Keratinocyte (primary cell): ENCODE data around the gene LRRIQ4. TPM values are rescaled to one million over a fixed set of nuclear protein-coding genes. Genes with fewer than 3 reads are reported as not detected.

Experiments used
- DNase-seq: peaks from one replicate; pipeline ENCODE4 v3.0.0-alpha.2; 2011; ENCODE audit warnings: low read depth, missing footprints, low spot score
- FAIRE-seq: peaks from 2 replicates; lab custom pipeline; 2011; peaks lifted over from hg19 to GRCh38; lab: Jason Lieb, UNC
- H2AFZ ChIP-seq: 2 replicates; pipeline ENCODE4 v1.6.0; 2012; ENCODE audit warnings: low read length, control low read depth, inconsistent platforms; ENCODE audit not compliant: control insufficient read depth
- H3K27ac ChIP-seq: 2 replicates; pipeline ENCODE4 v1.5.1; 2011; ENCODE audit warnings: low read length; ENCODE audit not compliant: control insufficient read depth, insufficient read depth
- H3K27me3 ChIP-seq: 3 replicates; pipeline ENCODE4 v1.6.0; 2011; ENCODE audit warnings: low read length; ENCODE audit not compliant: control insufficient read depth, insufficient read depth; ENCODE audit errors: extremely low read depth
- H3K36me3 ChIP-seq, 2 experiments: 2 replicates in 1 of 2; 3 replicates in 1 of 2; pipeline ENCODE4 v1.5.1; 2011; ENCODE audit warnings: low read length in 2 of 2, mild to moderate bottlenecking in 1 of 2; ENCODE audit not compliant: control insufficient read depth in 2 of 2, insufficient read depth in 2 of 2; ENCODE audit errors: extremely low read depth in 1 of 2
- H3K4me1 ChIP-seq: 3 replicates; pipeline ENCODE4 v1.5.1; 2011; ENCODE audit warnings: low read length; ENCODE audit not compliant: control insufficient read depth, insufficient read depth; ENCODE audit errors: extremely low read depth
- H3K4me2 ChIP-seq: 3 replicates; pipeline ENCODE4 v1.6.0; 2011; ENCODE audit warnings: low read depth, low read length; ENCODE audit not compliant: control insufficient read depth, insufficient read depth; ENCODE audit errors: extremely low read depth
- H3K4me3 ChIP-seq, 3 experiments: fragments of 200-600 bp in 1 of 3; sonication (generic) in 1 of 3; 2 replicates in 2 of 3; 3 replicates in 1 of 3; pipeline ENCODE4 v1.5.1; 2011 to 2016; ENCODE audit warnings: low read length in 3 of 3, mild to moderate bottlenecking in 3 of 3, control low read depth in 2 of 3, inconsistent platforms in 1 of 3, low read depth in 1 of 3, mixed read lengths in 1 of 3, mixed run types in 1 of 3, moderate library complexity in 1 of 3; ENCODE audit not compliant: control insufficient read depth in 2 of 3, insufficient read depth in 2 of 3; ENCODE audit errors: extremely low read depth in 1 of 3
- H3K79me2 ChIP-seq: 2 replicates; pipeline ENCODE4 v1.6.0; 2012; ENCODE audit warnings: low read length; ENCODE audit not compliant: control insufficient read depth, insufficient read depth
- H3K9ac ChIP-seq: 3 replicates; pipeline ENCODE4 v1.6.0; 2011; ENCODE audit warnings: low read length; ENCODE audit not compliant: control insufficient read depth, insufficient read depth; ENCODE audit errors: extremely low read depth
- H3K9me1 ChIP-seq: 3 replicates; pipeline ENCODE4 v1.6.0; 2011; ENCODE audit warnings: low read length; ENCODE audit not compliant: control insufficient read depth, insufficient read depth; ENCODE audit errors: extremely low read depth
- H3K9me3 ChIP-seq: 2 replicates; pipeline ENCODE4 v1.5.1; 2012; ENCODE audit warnings: low read depth, low read length; ENCODE audit not compliant: control insufficient read depth
- H4K20me1 ChIP-seq: 3 replicates; pipeline ENCODE4 v1.6.0; 2011; ENCODE audit warnings: low read length; ENCODE audit not compliant: control insufficient read depth, insufficient read depth; ENCODE audit errors: extremely low read depth
- EZH2 ChIP-seq: IDR thresholded peaks from one replicate; pipeline ENCODE4 v1.6.1; 2012; ENCODE audit warnings: inconsistent platforms, mild to moderate bottlenecking, low read length, moderate library complexity
- dilution Hi-C: fragments of 300-500 bp; cut with MboI; formaldehyde crosslinking; loops from one replicate; pipeline ENCODE4 v1.7.0; 2020; ENCODE audit warnings: low sequenced_read_pairs; ENCODE audit not compliant: extremely low pct_ligation_motif_present
- polyA minus RNA-seq, 3 experiments: library from RNA; depleted of rRNA, polyadenylated mRNA; stranded (reverse); fragments of >200 nt; gene quantifications; 1 replicate in 1 of 3; 2 replicates in 1 of 3; 3 replicates in 1 of 3; pipeline ENCODE4 v1.2.3, GENCODE V29; 2011
- polyA plus RNA-seq, 5 experiments: library from polyadenylated mRNA; depleted of rRNA in 3 of 5; stranded (reverse) in 3 of 5; stranded (forward) in 1 of 5; unstranded in 1 of 5; fragments of >200 nt; gene quantifications; 1 replicate in 1 of 5; 2 replicates in 3 of 5; 3 replicates in 1 of 5; pipeline versions ENCODE4 v1.2.1 to v1.2.3, GENCODE V29; 2011 to 2012; ENCODE audit warnings: missing spikeins in 2 of 5, low read depth in 1 of 5, low replicate concordance in 1 of 5
- TF ChIP-seq, protein P1 (sequence below), 3 experiments: IDR thresholded peaks in 1 of 3; conservative IDR thresholded peaks in 1 of 3; optimal IDR thresholded peaks in 1 of 3; 2 replicates in 2 of 3; 3 replicates in 1 of 3; pipeline versions ENCODE3 to v1.5.1; 2011; ENCODE audit warnings: low read length in 3 of 3, mild to moderate bottlenecking in 3 of 3, moderate library complexity in 2 of 3, control low read depth in 1 of 3, inconsistent platforms in 1 of 3; ENCODE audit not compliant: insufficient read depth in 2 of 3; ENCODE audit errors: extremely low read depth in 1 of 3

The LRRIQ4 gene
- polyA plus RNA-seq, result not detected in 3 replicates
- not detected for polyA plus RNA-seq (2011; ENCODE audit: low read depth)
- polyA plus RNA-seq (2011; cell fraction: cytosol; rRNA removed), result not detected in 2 replicates
- polyA plus RNA-seq (2011; cell fraction: nucleus; rRNA removed), result not detected in 2 replicates
- not detected in 2 replicates for polyA plus RNA-seq (2012; ENCODE audit: low replicate concordance)
- not detected in 3 replicates for polyA minus RNA-seq
- not detected for polyA minus RNA-seq (2011; cell fraction: cytosol; rRNA and poly(A)+ RNA removed)
- not detected in 2 replicates for polyA minus RNA-seq (2011; cell fraction: nucleus; rRNA and poly(A)+ RNA removed)

DNA sequence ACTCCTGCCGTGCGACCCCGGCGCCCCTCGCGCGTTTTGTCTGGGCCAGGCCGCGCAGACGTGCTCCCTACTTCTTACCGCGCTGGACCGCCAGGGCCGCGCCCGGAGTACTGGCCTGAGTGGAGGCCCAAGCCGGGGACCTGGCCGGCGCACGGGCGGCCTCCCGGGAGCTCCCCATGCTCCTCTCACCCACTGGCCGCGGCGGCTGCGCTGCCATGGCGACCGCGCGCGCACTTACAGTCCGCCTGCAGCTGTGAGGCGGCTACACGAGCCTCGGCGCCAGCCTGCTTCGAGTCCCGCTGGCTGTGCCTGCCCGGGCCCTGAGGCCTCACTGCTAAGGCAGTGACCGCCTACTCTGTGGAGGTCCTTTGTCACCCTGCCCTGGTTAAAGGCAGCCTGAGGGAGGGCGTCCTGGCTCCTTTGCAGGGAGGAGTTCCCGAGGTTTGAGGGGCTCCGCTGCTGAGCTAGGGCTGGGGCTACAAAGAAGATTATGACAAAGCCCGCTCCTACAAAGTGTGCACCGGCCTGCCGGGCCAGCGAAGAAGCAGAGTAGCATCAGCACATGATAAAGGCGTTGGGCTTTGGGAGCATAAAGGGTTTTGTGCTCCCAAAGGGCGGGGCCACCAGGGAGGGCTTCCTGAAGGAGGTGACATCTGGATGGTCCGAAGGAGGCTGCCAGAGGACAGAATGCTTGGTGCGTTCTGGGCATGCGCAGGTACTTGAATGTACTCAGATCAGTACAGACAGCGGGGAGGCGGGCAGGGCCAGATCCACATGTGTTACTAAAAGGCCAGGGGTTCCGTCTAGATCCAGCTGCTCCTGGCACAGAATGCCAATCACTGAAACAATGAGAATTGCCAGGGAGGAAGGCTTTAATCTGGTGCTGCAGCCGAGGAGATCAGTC lies at the start of gene LRRIQ4, which contains the start of gene LRRC34:
LRRIQ4 (plus strand) TSS at position 539 of the 904 bp plus-strand sequence. CDS start 9,052 bp downstream, outside the sequence.
LRRC34 (minus strand) TSS at position 573 of the 904 bp plus-strand sequence; CDS start at position 217, 356 bp downstream.
- dilution Hi-C loops, result no loop called here

DNA sequence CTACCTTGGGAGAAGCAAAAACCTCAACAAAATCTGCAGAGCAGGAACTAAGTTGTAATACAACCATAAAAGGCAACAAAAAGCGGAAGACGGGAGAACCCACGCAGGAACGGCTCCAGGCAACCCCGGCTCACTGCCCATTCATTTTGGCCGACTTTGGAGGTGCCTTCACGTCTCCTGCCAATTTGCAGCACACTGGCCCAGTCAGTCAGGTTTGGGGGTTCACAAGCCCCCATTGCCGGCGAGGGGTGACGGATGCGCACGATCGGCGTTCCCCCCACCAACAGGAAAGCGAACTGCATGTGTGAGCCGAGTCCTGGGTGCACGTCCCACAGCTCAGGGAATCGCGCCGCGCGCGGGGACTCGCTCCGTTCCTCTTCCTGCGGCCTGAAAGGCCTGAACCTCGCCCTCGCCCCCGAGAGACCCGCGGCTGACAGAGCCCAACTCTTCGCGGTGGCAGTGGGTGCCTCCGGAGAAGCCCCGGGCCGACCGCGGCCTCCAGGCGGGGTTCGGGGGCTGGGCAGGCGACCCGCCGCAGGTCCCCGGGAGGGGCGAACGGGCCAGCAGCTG lies 48.3 kb upstream of the LRRIQ4 start:
- no peaks in the 10 kb centered on the region for H3K27me3 ChIP-seq
- H2AFZ ChIP-seq, result peak overlapping the region; percentile 81
- H3K27ac ChIP-seq, result peak overlapping the region; percentile 87
- H3K9me3 ChIP-seq, result peaks cover 2% of the 10 kb centered on the region
- H3K79me2 ChIP-seq, result no peaks in the 10 kb centered on the region
- no peaks in the 10 kb centered on the region for H3K9me1 ChIP-seq
- H3K4me2 ChIP-seq, result peak overlapping the region; percentile 95
- H3K36me3 ChIP-seq, result no peaks in the 10 kb centered on the region
- H4K20me1 ChIP-seq, result no peaks in the 10 kb centered on the region
- dilution Hi-C loops, result no loop called here
- no peak for FAIRE-seq
- H3K4me1 ChIP-seq, result peaks cover 8% of the 10 kb centered on the region
- peak overlapping the region; percentile 74 to 89 (median 82) for H3K4me3 ChIP-seq
- no peak for DNase-seq
- H3K9ac ChIP-seq, result peak overlapping the region; percentile 95
- TF ChIP-seq, protein P1, sequence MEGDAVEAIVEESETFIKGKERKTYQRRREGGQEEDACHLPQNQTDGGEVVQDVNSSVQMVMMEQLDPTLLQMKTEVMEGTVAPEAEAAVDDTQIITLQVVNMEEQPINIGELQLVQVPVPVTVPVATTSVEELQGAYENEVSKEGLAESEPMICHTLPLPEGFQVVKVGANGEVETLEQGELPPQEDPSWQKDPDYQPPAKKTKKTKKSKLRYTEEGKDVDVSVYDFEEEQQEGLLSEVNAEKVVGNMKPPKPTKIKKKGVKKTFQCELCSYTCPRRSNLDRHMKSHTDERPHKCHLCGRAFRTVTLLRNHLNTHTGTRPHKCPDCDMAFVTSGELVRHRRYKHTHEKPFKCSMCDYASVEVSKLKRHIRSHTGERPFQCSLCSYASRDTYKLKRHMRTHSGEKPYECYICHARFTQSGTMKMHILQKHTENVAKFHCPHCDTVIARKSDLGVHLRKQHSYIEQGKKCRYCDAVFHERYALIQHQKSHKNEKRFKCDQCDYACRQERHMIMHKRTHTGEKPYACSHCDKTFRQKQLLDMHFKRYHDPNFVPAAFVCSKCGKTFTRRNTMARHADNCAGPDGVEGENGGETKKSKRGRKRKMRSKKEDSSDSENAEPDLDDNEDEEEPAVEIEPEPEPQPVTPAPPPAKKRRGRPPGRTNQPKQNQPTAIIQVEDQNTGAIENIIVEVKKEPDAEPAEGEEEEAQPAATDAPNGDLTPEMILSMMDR (optimal IDR thresholded peaks at IDR 0.05 in 1 of 3, IDR thresholded peaks at IDR 0.05 in 1 of 3, conservative IDR thresholded peaks at IDR 0.05 in 1 of 3; ENCODE audit: extremely low read depth in 1 of 3, insufficient read depth in 2 of 3, low read length in 3 of 3), result no peak
- no peak for TF ChIP-seq EZH2

More for the DNA sequence above, at the start of gene LRRIQ4, which contains the start of gene LRRC34:
- H3K79me2 ChIP-seq, result no peaks in the 10 kb centered on the region
- H3K4me2 ChIP-seq, result peak within 1 kb of the TSS; percentile 72
- no peaks in the 10 kb centered on the region for H3K9me1 ChIP-seq
- no peaks in the 10 kb centered on the region for H3K27me3 ChIP-seq
- H4K20me1 ChIP-seq, result no peaks in the 10 kb centered on the region
- DNase-seq (peak; percentile 15), FAIRE-seq (peak; percentile 44)
- peaks cover 7% of the 10 kb centered on the region for H3K4me1 ChIP-seq
- peak within 1 kb of the TSS; percentile 31 to 64 (median 42) for H3K4me3 ChIP-seq
- no peaks in the 10 kb centered on the region for H3K36me3 ChIP-seq
- TF ChIP-seq EZH2, result no peak
- TF ChIP-seq, protein P1 (optimal IDR thresholded peaks at IDR 0.05 in 1 of 3, IDR thresholded peaks at IDR 0.05 in 1 of 3, conservative IDR thresholded peaks at IDR 0.05 in 1 of 3; ENCODE audit: extremely low read depth in 1 of 3, insufficient read depth in 2 of 3, low read length in 3 of 3), result no peak
- H2AFZ ChIP-seq, result peak within 1 kb of the TSS; percentile 91
- H3K9ac ChIP-seq, result peak within 1 kb of the TSS; percentile 61
- H3K9me3 ChIP-seq, result peaks cover 3% of the 10 kb centered on the region
- no peak within 1 kb of the TSS for H3K27ac ChIP-seq
